GM19438 (cell line): ENCODE measurements around the gene FAM72D.
"Not testable (repeated sequence)": the region's sequence is repeated elsewhere in the genome, so short reads cannot be mapped to it uniquely, and the experiment has no call there.

ENCODE experiments used
- ATAC-seq: cut with Tn5 transposase; IDR thresholded peaks from one replicate; pipeline ENCODE4 v1.9.1; 2021; ENCODE audit warnings: low read depth; ENCODE audit not compliant: unreplicated experiment

Gene FAM72D

DNA sequence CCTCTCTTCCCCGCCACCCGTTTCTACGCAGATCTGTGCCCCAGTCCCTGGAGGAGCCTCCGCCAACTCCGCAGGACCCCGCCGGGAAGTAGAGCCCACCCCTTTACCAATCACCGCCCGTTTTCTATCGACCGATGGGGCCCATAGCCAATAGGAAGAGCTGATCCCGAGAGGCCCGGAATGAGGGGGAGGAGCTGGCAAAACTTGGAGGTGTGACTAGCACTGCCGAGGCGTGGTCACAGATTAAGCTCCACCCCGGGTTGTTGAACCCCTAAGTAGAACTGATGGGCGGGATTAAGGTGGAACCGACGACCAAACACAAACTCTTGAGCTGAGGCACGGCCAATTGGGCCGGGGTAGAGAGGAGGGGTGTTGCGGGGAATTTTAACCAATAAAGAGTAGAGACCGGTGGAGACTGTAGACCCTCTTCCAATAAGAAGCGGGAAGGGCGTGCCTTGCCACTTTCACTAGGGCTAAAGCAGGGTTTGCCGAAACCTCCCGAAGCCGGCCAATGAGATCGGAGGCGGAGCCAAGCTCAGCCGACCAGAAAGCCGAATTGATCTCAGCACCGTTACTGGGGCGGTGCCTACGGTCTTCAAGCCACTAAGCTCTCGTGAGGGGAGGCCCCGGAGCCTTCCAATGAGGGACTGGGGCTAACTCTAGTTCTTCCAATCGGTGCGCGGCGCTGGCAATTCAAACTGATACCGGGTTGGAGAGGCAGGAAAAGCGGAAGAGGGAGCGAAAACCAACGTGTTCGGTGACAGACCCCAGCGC is at the start of gene FAM72D, which contains the start of gene SRGAP2B:
TSS of gene FAM72D (plus strand) at position 691 of the 774 bp plus-strand sequence. CDS start 874 bp downstream, outside the sequence.
TSS of gene SRGAP2B (minus strand) at position 45 of the 774 bp plus-strand sequence. CDS start 2,427 bp downstream, outside the sequence.
- peak; percentile 74 for ATAC-seq

DNA sequence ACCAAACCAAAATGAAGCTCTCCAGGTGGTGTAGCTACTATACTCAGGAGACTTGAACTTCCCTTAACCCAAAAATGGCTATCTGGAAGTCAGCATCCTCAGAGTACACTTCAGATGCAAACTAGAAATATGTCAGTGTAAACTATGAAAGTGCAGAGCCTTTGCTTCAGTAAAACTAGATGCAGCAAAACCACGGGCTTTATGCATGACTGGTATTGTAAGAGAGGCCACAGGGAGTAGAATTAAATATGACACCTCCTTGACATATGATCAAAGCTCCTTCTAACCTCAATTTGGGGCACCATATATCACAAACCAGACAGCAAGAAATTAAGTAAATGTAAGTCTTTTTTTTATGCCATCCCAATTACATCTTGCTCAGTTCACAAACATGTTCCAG is 48.2 kb upstream of the FAM72D start:
- ATAC-seq, result peak; percentile 69

DNA sequence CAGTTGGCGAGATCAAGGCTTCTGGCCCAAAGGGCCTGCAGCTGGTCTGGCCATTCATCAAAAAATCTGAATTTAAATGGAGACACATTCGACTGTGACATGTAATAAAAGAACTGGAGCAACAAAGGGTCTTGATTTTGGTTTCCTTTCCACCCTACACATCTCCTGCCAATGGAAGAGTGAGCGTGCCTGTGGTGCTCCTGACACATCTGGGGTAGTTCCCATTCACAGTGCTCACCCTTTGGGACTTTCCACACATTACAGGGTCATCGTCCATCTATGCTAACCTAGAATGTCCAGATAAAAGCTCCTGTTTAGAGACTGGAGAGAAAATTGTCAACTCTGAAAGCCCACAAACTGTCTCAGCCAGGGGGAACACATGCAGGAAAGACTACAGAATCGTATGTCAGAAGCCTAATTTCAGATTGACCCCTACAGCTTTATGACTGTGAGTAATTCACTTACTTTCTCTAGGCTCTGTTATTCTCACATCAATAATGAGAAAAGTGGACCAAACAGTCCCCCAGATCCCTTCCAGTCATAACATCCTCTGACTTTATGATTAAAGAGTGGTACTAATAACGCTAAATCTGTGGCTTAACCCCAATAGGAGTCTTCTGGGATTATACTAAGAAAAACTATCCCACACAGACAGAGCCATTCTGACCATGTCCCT is 47.5 kb upstream of the FAM72D start:
- not testable (repeated sequence) for ATAC-seq

GRCh38 chr1:145052019-145052776 is 43.6 kb upstream of the FAM72D start:
- ATAC-seq, result not testable (repeated sequence)

DNA sequence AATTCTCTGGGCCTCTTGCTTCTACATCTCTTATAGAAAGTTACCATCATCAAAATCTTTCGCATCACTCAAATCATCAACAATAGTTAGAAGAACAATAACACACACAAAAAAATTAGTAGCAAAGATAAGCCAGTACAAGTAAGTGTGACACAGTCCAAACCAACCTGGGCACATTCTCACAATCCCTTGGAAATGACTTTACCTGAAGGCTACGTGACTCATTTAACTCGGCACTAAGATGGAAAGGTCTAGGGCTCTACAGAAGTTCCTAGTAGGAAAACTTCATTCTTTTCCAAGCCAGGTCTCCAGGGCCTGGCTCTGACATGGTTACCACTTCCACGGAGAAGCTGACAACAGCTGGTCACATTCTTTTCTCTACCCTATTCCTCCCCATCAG is 42.3 kb upstream of the FAM72D start:
- not testable (repeated sequence) for ATAC-seq

- peak; percentile 100 for ATAC-seq
Measured at GRCh38 chr1:145055217-145055760, 40.5 kb upstream of the FAM72D start.

GRCh38 chr1:145058184-145058583 is 37.6 kb upstream of the FAM72D start:
- not testable (repeated sequence) for ATAC-seq

DNA sequence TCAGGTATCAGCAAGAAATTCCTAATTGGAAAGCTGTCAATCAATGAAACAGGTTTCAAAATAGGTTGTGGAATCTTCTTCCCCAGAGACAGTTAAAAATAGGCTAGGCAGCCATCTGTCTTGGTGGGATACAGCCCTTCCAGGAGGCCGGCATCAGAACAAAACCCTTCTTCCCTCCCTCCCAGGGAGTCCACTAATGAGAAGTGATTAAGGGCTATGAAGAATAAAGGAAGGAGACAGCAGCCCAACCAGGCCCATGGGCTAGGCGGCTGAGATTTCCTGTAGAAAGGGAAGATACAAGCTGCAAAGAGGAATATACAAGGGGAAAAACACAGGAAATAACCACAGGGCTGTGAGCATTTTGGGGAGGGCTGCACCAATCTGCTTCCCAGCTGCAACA is 32.5 kb upstream of the FAM72D start:
- ATAC-seq, result not testable (repeated sequence)

DNA sequence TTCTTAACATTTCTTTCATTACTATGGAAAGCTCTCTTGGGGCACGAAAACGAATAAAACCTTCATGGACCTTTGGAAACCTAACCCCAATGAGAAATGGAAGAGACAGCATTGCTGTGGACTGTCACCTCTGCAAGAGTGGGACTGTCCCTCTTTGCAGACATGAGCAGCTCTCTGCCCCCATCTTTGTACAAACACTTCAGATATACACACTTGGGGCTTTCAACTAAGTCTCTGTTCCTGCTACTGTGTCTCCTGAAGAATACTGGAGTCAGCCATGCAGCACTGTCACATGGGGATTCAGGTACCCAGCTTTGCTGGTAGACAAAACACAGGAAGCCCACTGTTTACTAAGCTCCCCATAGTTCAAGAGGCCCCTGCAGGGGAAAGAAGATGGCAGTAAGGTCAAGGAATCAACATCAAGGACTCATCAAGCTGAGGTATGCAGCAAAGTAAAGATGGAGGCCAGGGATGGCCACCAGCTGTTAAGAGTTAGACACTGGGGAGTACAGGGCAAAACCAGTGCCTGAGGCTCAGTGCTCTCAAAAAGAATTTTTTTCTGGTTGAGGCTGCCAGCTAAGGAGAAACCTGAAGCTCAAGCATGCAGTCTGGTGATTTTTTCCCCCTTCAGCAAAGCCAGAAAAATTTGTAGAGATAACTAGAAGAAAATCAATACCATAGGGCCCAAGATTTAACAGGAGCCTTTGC is 31.7 kb upstream of the FAM72D start:
- not testable (repeated sequence) for ATAC-seq

DNA sequence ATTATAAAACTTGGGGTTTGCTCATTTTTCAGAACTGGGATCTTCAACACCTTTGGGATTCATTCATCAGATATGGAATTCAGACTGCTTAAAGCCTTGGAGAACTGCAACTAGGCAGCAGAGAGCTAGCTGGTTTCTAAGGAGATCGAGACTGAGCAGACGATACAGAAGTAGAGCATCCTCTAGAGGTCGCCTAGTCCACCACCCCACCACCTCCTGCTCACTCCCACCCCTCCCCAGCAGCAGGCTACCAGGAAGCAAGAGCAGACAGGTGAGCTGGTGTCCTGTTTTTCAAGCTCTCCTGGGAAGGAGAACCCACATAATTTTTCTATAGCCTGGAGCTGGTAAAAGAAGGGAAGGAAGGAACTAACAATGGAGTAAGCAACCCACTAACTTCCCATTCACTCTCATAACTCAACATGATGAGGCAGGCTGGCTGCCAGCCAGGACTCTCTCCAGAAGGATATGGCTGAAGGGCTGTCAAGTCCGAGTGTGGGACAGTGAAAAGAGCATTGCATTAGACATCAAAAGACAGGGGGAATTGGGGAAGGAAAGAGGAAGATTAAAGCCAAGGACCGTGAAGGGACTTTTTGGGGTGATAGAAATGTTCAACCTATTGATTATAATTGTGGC is 30.5 kb upstream of the FAM72D start:
- ATAC-seq, result not testable (repeated sequence)

- ATAC-seq, result not testable (repeated sequence)
Measured at GRCh38 chr1:145066486-145066885, 29.3 kb upstream of the FAM72D start.

GRCh38 chr1:145071569-145071968 is 24.2 kb upstream of the FAM72D start:
- ATAC-seq, result not testable (repeated sequence)

- not testable (repeated sequence) for ATAC-seq
Measured at GRCh38 chr1:145074021-145074559, 21.7 kb upstream of the FAM72D start.

GRCh38 chr1:145076877-145077276 is 18.9 kb upstream of the FAM72D start:
- ATAC-seq, result not testable (repeated sequence)

DNA sequence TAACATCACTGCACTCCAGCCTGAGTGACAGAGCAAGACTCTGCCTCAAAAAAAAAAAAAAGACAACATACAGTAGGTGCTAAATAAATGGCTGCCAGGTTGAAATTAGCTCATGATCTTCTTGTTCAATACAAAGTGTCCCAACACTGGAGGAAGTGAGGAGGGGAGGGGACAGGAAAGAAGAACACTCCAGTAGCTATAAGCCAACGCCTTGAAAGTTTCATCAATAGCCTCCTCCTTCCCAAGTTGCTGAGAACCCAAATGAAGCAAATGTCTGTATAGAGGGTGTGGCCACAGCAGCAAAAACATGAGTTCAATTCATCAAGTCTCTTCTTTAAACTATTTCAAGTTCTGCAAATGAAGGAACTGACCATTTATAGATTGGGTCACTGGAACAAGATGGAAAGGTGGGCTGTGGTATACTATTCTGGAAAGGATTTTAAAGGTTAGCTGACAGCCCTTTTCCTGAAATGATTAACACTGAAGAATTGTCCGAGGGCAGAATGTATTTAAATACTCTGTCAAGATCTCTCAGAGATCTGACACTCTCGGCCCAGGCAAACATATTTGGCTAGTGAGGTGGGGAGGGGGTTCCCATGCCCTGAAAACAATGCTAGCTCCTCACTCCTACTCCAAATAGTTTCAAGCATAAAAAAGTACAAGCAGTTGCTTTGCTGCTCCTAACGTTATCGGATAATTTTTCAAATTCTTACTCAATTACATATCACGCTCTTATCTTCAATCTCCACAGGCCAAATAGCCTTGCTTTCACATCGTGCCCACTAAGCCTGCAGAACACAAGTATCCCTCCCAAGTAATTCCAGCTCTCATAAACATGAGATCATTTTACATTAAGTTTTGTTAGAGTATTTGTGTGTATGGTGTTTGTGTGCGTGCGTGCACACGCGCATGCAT is 17.6 kb upstream of the FAM72D start:
- ATAC-seq, result not testable (repeated sequence)

- ATAC-seq, result not testable (repeated sequence)
Measured at GRCh38 chr1:145078787-145079370, 16.9 kb upstream of the FAM72D start.

DNA sequence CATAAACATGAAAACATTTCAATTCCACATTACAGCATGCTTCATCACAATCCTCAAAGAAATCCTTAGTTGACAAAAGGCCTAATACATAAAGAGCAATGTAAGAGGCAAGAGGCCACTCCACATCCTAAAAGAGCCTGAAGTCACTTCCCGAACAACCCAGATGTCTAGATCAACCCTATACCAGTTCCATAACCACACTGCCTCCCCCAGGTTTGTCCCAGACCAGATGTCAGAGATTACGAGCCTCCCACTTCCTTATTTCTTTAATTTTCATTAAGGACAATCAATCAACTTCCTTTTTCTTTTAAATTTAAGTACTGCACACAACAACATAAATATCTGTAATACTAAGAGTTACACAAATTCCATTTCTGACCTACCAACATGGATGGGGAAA is 16.0 kb upstream of the FAM72D start:
- ATAC-seq, result not testable (repeated sequence)

GRCh38 chr1:145080193-145080592 is 15.6 kb upstream of the FAM72D start:
- not testable (repeated sequence) for ATAC-seq
